ENCODE results near the gene SPAG4.

Gene SPAG4

DNA sequence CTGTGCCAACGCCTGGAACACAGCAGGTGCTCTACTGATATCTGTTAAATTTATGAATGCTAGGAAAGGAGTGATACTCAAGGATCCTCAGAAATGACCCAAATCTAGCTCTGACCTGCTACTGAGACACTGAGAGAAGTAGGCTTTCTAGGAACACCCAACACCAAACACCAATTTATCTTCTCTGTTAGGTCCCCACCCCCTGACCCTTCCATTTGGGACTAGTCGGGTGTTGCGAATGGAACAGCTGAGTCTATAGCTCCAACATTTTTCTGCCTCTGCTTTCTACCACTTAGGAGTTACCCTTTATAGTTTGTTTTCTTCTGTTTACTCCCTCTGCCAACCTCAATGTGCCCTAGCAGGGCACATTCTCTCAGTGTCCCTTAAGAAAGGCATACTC, 25.1 kb downstream of the SPAG4 start:
- Histone ChIP-seq H3K4me2 (ENCODE audit: low read length) (no peak overlapping the region), H3K27me3 (ENCODE audit: control insufficient read depth, insufficient read depth, low read length) (no peaks in the 10 kb centered on the region), H3K9ac (no peak overlapping the region), H3K36me3 (ENCODE audit: control insufficient read depth, insufficient read depth, low read length) (no peaks in the 10 kb centered on the region), H2AFZ (no peak overlapping the region), H3K79me2 (peaks cover 57% of the 10 kb centered on the region), H3K4me3 (ENCODE audit: low read depth, low read length) (no peak overlapping the region), H3K4me1 (no peaks in the 10 kb centered on the region), H3K27ac (no peak overlapping the region), H3K9me3 (ENCODE audit: control insufficient read depth, low read length) (no peaks in the 10 kb centered on the region)
- no peak for TF ChIP-seq CTCF (IDR thresholded peaks at IDR 0.05)

DNA sequence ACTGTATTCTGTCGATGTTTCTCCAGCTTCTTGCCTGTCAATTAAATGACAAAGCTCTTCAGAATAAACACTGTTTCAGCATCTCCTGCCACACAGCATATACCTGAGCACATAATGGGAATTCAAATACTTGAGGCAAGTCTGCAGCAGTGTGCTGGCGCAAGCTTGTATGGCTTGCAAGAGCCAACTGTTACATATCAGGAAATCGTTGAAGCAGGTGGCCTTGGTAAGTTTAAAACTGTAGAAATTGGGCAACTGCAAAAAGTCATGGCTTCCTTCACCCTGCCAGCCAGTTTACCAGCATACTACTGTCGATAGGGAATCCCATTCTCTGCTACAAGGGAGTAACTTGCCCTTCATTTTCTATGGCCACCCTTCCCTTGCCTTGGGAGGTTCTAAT, 26.1 kb downstream of the SPAG4 start:
- no peaks in the 10 kb centered on the region for H3K4me1 ChIP-seq
- H3K4me2 ChIP-seq (ENCODE audit: low read length): no peak overlapping the region
- no peak overlapping the region for H2AFZ ChIP-seq
- no peak overlapping the region for H3K9ac ChIP-seq
- no peaks in the 10 kb centered on the region for H3K9me3 ChIP-seq (ENCODE audit: control insufficient read depth, low read length)
- H3K79me2 ChIP-seq: peaks cover 59% of the 10 kb centered on the region
- no peaks in the 10 kb centered on the region for H3K36me3 ChIP-seq (ENCODE audit: control insufficient read depth, insufficient read depth, low read length)
- TF ChIP-seq CTCF (IDR thresholded peaks at IDR 0.05): no peak
- H3K27ac ChIP-seq: no peak overlapping the region
- H3K27me3 ChIP-seq (ENCODE audit: control insufficient read depth, insufficient read depth, low read length): no peaks in the 10 kb centered on the region
- no peak overlapping the region for H3K4me3 ChIP-seq (ENCODE audit: low read depth, low read length)

DNA sequence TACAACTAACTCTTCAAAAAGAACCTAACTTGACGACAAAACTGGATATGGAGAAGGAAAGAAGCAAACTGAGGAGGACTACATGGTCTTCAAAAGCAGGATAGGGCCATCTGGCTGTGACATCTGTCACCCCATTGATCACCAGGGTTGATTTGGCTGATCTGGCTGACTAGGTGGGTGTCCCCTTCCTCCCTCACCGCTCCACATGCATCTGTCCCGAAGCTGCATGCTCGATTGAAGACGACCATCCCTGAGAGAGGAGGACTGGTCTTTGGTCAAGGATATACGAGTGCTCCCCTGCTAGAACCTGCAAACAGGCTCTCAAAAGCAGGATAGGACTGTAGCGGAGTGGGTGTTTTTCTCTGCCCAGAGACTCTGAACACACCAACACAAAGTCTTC, 27.4 kb downstream of the SPAG4 start:
- Histone ChIP-seq H3K79me2 (peaks cover 52% of the 10 kb centered on the region), H3K4me1 (no peaks in the 10 kb centered on the region), H2AFZ (no peak overlapping the region), H3K27ac (no peak overlapping the region), H3K9ac (no peak overlapping the region), H3K4me3 (ENCODE audit: low read depth, low read length) (no peak overlapping the region), H3K36me3 (ENCODE audit: control insufficient read depth, insufficient read depth, low read length) (no peaks in the 10 kb centered on the region), H3K4me2 (ENCODE audit: low read length) (no peak overlapping the region), H3K27me3 (ENCODE audit: control insufficient read depth, insufficient read depth, low read length) (no peaks in the 10 kb centered on the region), H3K9me3 (ENCODE audit: control insufficient read depth, low read length) (no peaks in the 10 kb centered on the region)
- TF ChIP-seq CTCF (IDR thresholded peaks at IDR 0.05): no peak

DNA sequence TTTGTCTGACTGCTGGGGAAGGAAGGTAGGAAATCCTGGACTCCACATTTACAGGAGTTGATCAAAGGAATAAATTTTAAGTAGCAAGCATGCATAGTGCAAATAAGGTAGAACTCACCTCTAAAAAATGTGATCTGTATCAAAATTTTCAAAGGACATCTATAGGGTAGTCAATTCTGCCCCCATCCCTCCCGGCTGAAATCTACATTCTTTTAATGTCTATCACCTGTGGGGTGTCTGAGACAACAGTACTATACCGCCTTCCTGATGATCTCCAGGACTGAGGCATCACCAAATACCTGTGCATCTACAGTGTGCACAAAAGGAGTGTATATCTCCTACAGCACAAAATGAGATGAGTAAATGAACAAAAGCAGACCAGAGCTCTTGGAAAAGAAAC, 29.2 kb downstream of the SPAG4 start:
- Histone ChIP-seq H3K4me2 (ENCODE audit: low read length) (no peak overlapping the region), H3K36me3 (ENCODE audit: control insufficient read depth, insufficient read depth, low read length) (no peaks in the 10 kb centered on the region)
- TF ChIP-seq CTCF (IDR thresholded peaks at IDR 0.05): no peak

GRCh38 chr20:35648836-35649235, 33.2 kb downstream of the SPAG4 start:
- no peak overlapping the region for H3K4me2 ChIP-seq (ENCODE audit: low read length)
- no peaks in the 10 kb centered on the region for H3K27me3 ChIP-seq (ENCODE audit: control insufficient read depth, insufficient read depth, low read length)
- no peak overlapping the region for H3K4me3 ChIP-seq (ENCODE audit: low read depth, low read length)
- no peak for TF ChIP-seq CTCF (IDR thresholded peaks at IDR 0.05)
- H3K9me3 ChIP-seq (ENCODE audit: control insufficient read depth, low read length): no peaks in the 10 kb centered on the region
- H2AFZ ChIP-seq: no peak overlapping the region
- peaks cover 2% of the 10 kb centered on the region for H3K4me1 ChIP-seq
- no peak overlapping the region for H3K27ac ChIP-seq
- no peak overlapping the region for H3K9ac ChIP-seq
- no peaks in the 10 kb centered on the region for H3K36me3 ChIP-seq (ENCODE audit: control insufficient read depth, insufficient read depth, low read length)
- peaks cover 41% of the 10 kb centered on the region for H3K79me2 ChIP-seq

More for the DNA sequence above, 29.2 kb downstream of the SPAG4 start:
- Histone ChIP-seq H3K27ac (no peak overlapping the region), H3K4me1 (no peaks in the 10 kb centered on the region), H3K9ac (no peak overlapping the region), H3K79me2 (peaks cover 40% of the 10 kb centered on the region), H3K27me3 (ENCODE audit: control insufficient read depth, insufficient read depth, low read length) (no peaks in the 10 kb centered on the region), H2AFZ (no peak overlapping the region), H3K4me3 (ENCODE audit: low read depth, low read length) (no peak overlapping the region), H3K9me3 (ENCODE audit: control insufficient read depth, low read length) (no peaks in the 10 kb centered on the region)
